Right renal cortex interstitium (tissue), 3 donors: ENCODE measurements around the gene ZFYVE28. TPM values are rescaled to one million over a fixed set of nuclear protein-coding genes. Genes with fewer than 3 reads are reported as not detected.
A peak's percentile ranks its signal among the peaks of the same experiment; 100 is the strongest.

Experiments
- DNase-seq, 3 donors: peaks; one replicate each; pipeline ENCODE4 v3.0.0-alpha.2; 2013; ENCODE audit warnings: low read depth in 3 of 3, low spot score in 2 of 3
- polyA plus RNA-seq, 3 donors: library from polyadenylated mRNA; unstranded; fragments of 120-200 nt; gene quantifications; one replicate each; pipeline ENCODE4 v1.2.1, GENCODE V29; 2013; ENCODE audit not compliant: insufficient read length in 3 of 3

Gene ZFYVE28
- polyA plus RNA-seq, 3 donors, result 1.7 to 1.8 (median 1.8) TPM

DNA sequence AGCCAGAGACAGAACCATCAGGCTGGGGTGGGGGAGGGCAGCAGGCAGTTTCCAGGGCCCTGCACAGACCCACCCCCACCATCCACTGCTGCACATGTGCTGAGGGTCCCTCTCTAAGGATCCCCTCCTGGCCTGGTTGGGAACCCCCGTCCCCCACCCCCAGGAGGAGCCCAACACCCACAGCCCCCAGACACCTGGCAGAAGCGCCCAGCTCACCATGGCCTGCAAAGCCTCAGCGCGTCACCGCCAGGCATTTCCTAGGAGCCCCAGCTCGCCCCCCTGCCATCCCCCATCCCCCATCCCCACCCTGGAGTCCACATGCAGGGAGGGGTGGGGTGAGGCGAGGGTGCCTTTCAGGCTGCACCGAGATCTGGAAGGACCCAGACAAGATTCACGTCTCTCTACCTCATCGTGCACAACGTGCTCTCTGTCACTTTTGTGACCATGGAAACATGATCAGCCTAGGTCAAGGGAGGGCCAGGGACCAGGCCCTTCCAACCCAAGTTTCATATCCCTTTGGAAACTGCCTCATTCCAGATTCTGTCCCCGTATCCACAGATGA is 165.8 kb downstream of the ZFYVE28 start:
- no peak for DNase-seq

GRCh38 chr4:2251795-2252529 is 166.5 kb downstream of the ZFYVE28 start:
- no peak for DNase-seq

GRCh38 chr4:2251073-2251794 is 167.2 kb downstream of the ZFYVE28 start:
- DNase-seq, result no peak

GRCh38 chr4:2250357-2251072 is 167.9 kb downstream of the ZFYVE28 start:
- no peak for DNase-seq

- DNase-seq, result no peak
These were observed 168.7 kb downstream of the ZFYVE28 start for GRCh38 chr4:2249526-2250356.

DNA sequence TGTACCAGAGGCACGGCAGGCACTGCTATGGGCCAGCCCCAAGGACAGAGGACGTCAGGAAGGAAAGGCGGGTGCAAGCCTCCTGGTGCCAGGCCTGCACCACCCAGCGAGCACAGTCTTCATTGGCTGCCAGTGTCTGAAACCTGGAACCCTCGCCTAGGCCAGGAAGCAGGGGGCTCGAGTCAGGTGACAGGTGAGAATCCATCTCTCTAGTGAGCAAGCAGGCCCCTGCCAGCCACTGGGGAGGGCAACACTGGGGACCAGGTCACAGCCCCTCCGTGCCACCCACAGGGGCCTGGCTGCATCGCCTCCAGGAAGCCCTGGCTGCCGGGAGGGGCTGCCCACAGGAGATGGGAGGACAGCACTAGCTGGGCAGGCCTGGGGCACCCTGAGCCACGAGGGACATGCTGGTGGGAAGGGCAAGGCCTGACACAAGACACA is 169.6 kb downstream of the ZFYVE28 start:
- no peak for DNase-seq

DNA sequence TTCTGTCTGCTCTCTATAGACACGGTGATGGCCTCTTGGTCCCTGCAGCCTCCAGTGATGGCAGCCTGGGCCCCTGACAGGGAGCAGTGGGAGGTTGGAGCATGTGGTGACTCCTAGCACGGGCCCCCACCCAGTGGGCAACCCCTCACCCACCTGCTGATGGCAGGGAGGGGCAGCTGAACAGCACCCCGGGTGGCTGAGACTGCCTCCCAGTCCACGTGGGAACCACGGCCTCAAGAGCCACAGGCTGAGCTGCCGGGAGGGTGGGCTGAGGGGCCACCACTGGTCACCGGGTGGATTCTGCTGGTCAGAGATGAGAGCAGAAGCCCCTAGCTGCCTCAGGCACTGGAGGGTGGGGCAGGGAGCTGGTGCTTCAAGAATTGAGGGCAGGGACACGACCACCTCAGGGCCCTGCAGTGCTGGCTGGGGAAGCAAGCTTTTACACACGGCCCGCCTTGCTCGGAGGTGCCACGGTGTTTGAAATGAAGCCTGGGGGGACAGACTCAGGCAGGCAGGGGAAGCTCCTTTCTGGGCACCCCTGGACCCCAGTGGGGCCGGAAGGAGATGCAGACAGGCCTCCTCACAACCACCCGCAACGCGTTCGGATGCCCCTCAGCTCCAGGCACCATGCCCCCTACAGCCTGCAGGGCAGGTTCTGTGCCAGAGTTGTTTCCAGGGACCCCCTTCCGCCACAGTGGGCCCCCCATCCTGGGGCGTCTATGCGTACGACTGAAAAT is 170.2 kb downstream of the ZFYVE28 start:
- DNase-seq, result no peak

DNA sequence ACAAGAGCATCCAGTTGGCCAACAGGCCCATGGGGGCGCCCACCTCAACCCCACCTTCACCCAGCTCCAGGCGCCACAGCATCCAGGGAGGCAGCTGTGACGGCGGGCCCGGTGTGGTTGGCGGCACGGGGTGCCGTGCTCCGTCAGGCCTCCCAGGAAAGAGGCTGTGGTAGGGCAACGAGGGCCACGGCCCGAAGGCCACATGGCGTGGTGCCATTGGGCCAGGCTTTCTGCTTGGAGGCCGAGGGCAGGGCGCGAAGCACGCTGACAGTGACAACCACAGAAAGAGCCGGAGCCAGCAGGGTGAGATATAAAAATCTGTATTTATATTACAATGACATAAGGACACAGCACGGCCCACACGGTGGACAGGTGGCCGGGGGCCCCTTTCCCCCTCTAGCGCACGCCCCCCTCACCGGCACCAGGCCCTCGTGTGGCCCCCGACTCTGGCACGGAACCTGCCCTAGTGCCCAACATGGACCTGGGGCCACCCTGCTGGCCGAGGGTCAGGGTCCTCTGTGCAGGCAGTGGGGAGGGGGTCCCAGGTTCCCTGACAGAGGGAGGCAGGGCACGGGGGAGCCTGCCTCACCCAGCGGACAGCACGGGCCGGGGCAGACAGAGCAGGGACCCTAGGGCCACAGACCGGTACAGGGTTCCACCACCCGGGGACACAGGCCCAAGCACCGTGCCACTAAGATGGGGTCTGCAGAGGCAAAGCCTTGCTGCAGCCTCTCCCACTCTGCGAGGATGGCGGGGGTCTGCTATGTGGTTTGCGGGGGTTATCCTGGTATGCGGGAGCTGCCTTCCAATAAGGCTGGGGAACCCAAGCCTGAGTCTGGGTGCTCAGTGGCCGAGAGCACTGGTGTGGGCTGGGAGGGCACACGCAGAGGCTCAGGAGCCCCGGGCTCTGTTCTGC is 171.1 kb downstream of the ZFYVE28 start:
- no peak for DNase-seq

DNA sequence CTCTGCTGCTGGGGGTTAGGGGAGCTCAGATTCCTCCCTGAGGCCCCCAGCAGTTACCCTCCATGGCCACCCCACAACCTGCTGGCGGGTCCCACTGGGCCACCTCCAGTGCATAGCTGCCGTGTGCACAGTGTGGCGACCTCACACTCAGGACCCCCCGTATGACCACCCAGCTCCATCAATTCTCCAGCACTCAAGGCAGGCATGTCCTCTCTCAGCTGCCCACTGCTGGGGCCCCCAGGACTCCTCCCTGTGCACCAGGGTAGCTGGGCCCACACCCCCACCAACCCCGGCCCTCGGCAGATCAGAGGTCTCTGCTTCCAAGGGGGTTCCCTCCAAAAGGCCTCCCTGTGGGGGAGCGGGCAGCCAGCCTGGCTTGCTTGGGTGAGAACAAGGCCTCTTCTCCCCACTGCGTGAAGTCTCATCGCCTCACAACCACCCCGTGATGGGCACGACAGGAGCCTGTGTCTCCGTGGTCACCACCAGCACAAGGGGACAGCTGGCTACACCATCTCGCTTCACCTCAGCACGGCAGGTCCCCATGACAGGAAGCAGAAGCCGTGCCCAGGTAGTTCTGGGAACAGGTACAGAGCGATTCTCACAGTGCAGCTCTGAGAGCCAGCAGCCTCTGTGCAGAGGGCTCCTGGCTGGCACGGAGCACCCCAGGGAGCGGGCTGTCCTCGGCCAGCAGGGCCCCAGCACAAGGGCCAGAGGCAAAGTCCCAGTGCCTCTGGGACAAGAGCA is 171.9 kb downstream of the ZFYVE28 start:
- DNase-seq, result no peak

GRCh38 chr4:2245787-2246275 is 172.6 kb downstream of the ZFYVE28 start:
- no peak for DNase-seq

DNA sequence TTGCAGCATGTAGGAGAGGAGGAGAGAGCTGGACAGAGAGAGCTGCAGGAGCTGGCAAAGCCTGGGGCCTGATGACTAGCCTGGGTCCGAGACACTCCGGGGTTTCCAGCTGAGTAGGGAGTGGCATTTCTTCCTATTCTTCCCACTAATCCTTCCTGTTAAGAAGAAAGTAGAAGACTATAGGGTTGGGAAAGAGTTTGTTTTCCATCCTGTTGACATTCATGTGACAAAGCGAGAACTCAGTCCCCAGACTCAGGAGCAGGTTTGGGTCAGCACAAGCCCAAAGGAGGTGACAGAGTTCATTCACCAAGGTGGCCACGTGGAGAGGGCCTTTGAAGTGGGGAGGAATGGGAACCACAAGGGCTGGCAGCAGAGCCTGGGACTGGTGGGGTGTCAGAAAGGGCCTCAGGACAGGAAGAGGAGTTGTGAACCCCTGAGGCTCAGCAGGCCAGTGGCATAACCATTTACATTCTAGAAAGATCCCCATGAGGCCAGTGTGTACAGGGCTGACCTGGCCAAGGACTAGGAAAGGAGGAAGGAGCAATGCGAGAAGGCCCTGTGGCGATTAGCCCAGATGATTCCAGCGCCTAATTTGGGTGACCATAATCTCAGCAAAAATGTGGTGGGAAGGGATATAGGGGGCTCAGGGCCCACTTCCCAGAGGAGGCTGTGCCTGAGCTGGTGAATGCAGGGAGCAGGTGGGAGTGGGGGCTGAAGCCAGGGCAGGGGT is 173.2 kb downstream of the ZFYVE28 start:
- no peak for DNase-seq

DNA sequence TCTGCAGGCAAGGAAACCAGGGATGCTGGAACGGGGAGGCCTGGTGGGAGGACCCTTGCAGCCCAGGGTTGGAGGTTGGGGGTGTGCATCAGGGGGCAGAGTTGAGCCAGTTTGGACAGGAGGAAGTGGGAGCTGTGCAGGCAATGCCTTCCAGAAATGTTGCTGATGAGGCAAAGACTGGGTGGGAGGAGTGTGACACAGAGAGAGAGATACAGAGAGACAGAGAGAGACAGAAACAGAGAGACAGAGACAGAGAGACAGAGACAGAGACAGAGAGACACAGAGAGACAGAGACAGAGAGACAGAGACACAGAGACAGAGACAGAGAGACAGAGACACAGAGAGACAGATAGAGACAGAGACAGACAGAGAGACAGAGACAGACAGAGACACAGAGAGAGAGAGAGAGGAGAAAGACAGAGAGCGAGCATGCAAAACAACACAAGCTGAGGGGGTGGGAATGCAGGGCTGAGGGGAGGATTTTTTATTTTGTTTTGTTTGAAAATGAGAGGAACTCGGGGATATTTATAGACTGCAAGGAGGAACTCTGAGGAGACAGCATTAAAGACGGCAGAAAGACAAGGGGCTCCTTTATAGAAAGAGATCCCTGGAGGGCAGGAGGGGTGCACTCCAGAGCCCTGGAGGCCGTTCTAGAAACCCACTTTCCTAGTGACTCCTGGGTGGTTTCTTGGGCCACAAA is 174.6 kb downstream of the ZFYVE28 start:
- DNase-seq, result no peak

DNA sequence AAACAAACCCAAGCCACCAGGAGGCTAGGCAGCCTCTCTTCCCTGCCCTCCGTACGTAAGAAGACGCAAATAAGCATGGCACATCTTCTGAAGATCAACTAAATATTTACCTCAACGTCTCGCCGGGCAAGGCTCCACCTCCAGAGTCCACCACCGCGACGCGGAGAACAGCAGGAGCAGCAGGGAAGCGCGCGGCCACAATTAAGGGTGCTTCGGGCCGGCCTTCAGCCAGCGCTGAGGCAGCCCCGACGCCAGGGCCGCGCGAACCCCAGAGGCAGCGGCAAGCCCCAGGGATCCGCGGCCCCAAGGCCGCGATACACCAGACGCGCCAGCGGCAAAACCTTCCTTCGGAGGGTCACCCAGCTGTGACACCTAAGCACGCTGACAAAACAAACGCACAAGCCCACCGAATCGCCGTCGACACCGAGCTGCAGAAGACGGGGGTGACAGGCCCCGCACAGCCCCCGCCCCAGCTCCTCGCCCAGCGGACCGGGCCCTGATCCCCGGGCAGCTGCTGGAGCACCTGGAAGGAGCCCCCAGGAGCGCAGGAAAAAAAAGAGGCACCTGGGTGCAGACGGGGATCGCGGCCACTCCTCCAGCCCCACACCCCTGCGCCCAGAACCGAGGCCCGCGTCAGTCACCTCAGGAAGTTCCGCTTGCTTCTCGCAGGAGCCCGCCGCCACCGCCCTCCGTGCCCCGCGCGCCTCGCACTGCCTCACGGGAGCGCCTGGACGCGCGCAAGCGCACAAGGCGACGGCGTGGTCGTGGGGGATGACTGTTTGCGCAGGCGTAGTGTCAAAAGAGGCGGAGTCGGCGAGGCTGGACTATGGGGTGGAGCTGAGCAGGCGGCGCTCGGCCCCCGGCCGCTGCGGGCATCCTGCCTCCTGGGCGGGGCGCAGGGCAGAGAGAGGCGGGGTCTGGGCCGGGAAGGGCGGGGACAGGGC is 176.8 kb downstream of the ZFYVE28 start, which contains the start of the genes HAUS3 and POLN:
HAUS3 (minus strand) TSS at position 712 of the 944 bp plus-strand sequence. CDS start 1,175 bp downstream, outside the sequence.
POLN (minus strand) TSS at position 712 of the 944 bp plus-strand sequence. CDS start 12,890 bp downstream, outside the sequence.
- peak; percentile 95 for DNase-seq

- DNase-seq, result no peak
These were observed 177.4 kb downstream of the ZFYVE28 start for GRCh38 chr4:2241003-2241402.
